Endodermal cell (in vitro differentiated cells): ENCODE measurements around the gene DDX10. TPM values are rescaled to one million over a fixed set of nuclear protein-coding genes. Genes with fewer than 3 reads are reported as not detected.

Experiments
- DNase-seq: peaks from one replicate; pipeline ENCODE4 v3.0.0-alpha.2; 2017
- H3K27ac ChIP-seq: 2 replicates; pipeline ENCODE4 v1.5.1; 2013; ENCODE audit warnings: mild to moderate bottlenecking, low read depth, low read length, moderate library complexity
- H3K27me3 ChIP-seq: 2 replicates; pipeline ENCODE4 v1.6.1; 2013; ENCODE audit warnings: mild to moderate bottlenecking, low read length, moderate library complexity; ENCODE audit not compliant: insufficient read depth, control insufficient read depth, poor library complexity, severe bottlenecking
- H3K36me3 ChIP-seq: 2 replicates; pipeline ENCODE4 v1.7.0; 2013; ENCODE audit warnings: mild to moderate bottlenecking, low read length, moderate library complexity; ENCODE audit not compliant: control insufficient read depth, insufficient read depth
- H3K4me1 ChIP-seq: one replicate; pipeline ENCODE4 v1.7.0; 2013; ENCODE audit warnings: low read length; ENCODE audit not compliant: control insufficient read depth, insufficient read depth
- H3K4me3 ChIP-seq: 2 replicates; pipeline ENCODE4 v1.5.1; 2013; ENCODE audit warnings: mild to moderate bottlenecking, low read length, moderate library complexity
- H3K9ac ChIP-seq: 2 replicates; pipeline ENCODE4 v1.6.1; 2013; ENCODE audit warnings: mild to moderate bottlenecking, low read length, moderate library complexity; ENCODE audit not compliant: poor library complexity, severe bottlenecking; ENCODE audit errors: extremely low read depth
- H3K9me3 ChIP-seq: 2 replicates; pipeline ENCODE4 v1.6.1; 2013; ENCODE audit warnings: mild to moderate bottlenecking, low read length, moderate library complexity; ENCODE audit not compliant: control insufficient read depth
- H3K27ac Mint-ChIP-seq: 2 replicates; pipeline ENCODE4 v1.8.0; 2020; ENCODE audit warnings: mixed read lengths
- H3K27me3 Mint-ChIP-seq: 2 replicates; pipeline ENCODE4 v1.8.0; 2021; ENCODE audit warnings: mild to moderate bottlenecking, mixed read lengths; ENCODE audit not compliant: insufficient read depth
- H3K36me3 Mint-ChIP-seq: 2 replicates; pipeline ENCODE4 v1.8.0; 2020; ENCODE audit warnings: low read depth, mixed read lengths
- H3K4me1 Mint-ChIP-seq: 2 replicates; pipeline ENCODE4 v1.8.0; 2020; ENCODE audit warnings: mixed read lengths
- H3K4me3 Mint-ChIP-seq: 2 replicates; pipeline ENCODE4 v1.8.0; 2020; ENCODE audit warnings: mild to moderate bottlenecking, moderate library complexity, mixed read lengths
- H3K9me3 Mint-ChIP-seq: 2 replicates; pipeline ENCODE4 v1.8.0; 2020; ENCODE audit warnings: mild to moderate bottlenecking, mixed read lengths
- WGBS, 2 experiments: methylation state at CpG; one replicate each; pipeline versions ENCODE4 v1.1.5 to v1.1.7; 2013; ENCODE audit warnings: missing lambda C conversion rate in 2 of 2, mixed read lengths in 1 of 2; ENCODE audit not compliant: insufficient coverage in 1 of 2, insufficient read length in 1 of 2; 5-methylcytosine and 5-hydroxymethylcytosine counted together
- total RNA-seq, 2 donors: library from RNA; stranded (reverse); fragmentation: NEBNext Ultra II Directional in 1 of 2; extraction: Animal tissue kit (Norgen Biotek cat#: 25700) in 1 of 2; gene quantifications; 2 replicates in 1 of 2; 3 replicates in 1 of 2; pipeline ENCODE4 v1.2.1, GENCODE V29; 2021
- TF ChIP-seq, protein P1 (sequence below): fragments of 200-600 bp; sonication (generic); conservative IDR thresholded peaks from 2 replicates; pipeline ENCODE4 v1.5.0; 2021; ENCODE audit warnings: antibody characterized with exemption, mild to moderate bottlenecking

Gene DDX10
- total RNA-seq, 2 donors from 2014 or later = 31.1 to 32.7 TPM

DNA sequence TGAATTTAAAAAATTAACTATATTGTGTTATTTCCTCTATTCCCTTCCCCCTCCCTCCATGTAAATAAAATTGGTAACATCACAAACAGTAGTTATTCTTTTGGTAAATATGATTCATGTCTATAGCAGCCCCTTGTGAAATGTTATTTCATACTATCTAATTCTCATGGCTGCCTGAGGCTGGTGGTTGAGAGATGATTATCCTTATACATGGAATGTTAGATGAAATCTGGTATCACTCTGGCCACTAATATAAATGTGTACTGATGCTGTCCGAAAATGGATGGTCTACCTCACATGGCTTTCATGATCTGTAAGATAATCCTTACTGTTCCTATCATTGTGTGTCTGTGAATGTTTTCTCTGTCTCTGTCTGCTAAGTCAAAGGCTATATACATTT, 46.3 kb upstream of the DDX10 start:
- Histone ChIP-seq H3K9ac (no peak overlapping the region), H3K9me3 (no peaks in the 10 kb centered on the region), H3K27me3 (no peaks in the 10 kb centered on the region), H3K4me3 (no peak overlapping the region), H3K4me1 (no peaks in the 10 kb centered on the region), H3K36me3 (no peaks in the 10 kb centered on the region), H3K27ac (no peak overlapping the region)
- Mint-ChIP-seq H3K27me3 (no peaks in the 10 kb centered on the region), H3K9me3 (no peaks in the 10 kb centered on the region), H3K36me3 (no peaks in the 10 kb centered on the region), H3K4me1 (peaks cover 10% of the 10 kb centered on the region), H3K4me3 (no peak overlapping the region), H3K27ac (no peak overlapping the region)
- DNase-seq = no peak
- WGBS, 2 experiments = 78 to 100% methylated on average over 1 of the region's 1 CpG
- TF ChIP-seq, protein P1, sequence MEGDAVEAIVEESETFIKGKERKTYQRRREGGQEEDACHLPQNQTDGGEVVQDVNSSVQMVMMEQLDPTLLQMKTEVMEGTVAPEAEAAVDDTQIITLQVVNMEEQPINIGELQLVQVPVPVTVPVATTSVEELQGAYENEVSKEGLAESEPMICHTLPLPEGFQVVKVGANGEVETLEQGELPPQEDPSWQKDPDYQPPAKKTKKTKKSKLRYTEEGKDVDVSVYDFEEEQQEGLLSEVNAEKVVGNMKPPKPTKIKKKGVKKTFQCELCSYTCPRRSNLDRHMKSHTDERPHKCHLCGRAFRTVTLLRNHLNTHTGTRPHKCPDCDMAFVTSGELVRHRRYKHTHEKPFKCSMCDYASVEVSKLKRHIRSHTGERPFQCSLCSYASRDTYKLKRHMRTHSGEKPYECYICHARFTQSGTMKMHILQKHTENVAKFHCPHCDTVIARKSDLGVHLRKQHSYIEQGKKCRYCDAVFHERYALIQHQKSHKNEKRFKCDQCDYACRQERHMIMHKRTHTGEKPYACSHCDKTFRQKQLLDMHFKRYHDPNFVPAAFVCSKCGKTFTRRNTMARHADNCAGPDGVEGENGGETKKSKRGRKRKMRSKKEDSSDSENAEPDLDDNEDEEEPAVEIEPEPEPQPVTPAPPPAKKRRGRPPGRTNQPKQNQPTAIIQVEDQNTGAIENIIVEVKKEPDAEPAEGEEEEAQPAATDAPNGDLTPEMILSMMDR = no peak

DNA sequence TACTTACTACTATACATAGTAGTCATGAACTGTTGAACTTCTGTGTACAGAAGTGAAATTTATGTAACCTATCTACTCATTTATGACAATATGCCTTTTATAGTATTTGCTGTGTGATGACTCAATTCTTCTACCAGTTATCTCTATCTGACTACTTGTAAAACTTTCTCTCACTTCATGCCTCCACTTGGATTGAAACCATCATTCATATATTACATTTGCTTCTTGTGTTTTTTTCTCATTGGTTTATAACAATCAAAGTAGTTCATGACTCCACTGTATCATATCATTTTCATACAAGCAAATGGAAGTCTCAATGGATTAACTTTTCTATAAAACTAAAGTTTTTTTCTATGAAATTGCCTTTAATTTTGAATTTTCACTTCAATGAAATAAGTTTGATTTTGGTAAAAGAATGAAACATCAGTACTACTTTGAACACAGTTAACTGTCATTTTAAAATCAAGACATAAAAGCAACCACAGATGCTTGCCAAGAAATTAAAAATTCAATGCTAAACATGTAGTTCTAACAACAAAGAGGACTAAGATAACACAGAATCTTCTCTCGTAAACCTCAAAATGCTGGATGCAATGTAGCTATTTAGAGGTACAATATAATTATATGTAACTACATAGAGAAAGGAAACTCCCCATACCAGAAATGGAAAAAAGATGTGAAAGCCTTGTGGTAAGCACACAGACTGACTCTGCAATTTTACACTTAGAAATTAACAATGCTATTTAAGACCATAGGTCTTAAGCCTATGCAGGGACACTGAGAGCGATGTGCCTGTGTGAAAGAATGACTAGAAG, 43.7 kb upstream of the DDX10 start:
- Histone ChIP-seq H3K4me3 (no peak overlapping the region), H3K4me1 (peaks cover 7% of the 10 kb centered on the region), H3K27ac (no peak overlapping the region), H3K36me3 (no peaks in the 10 kb centered on the region), H3K27me3 (no peaks in the 10 kb centered on the region), H3K9me3 (no peaks in the 10 kb centered on the region), H3K9ac (no peak overlapping the region)
- Mint-ChIP-seq H3K9me3 (peaks cover 3% of the 10 kb centered on the region), H3K27ac (no peak overlapping the region), H3K4me1 (peaks cover 26% of the 10 kb centered on the region), H3K27me3 (no peaks in the 10 kb centered on the region), H3K36me3 (no peaks in the 10 kb centered on the region), H3K4me3 (no peak overlapping the region)
- no peak for DNase-seq
- WGBS, 2 experiments = 86 to 100% methylated on average over 1 of the region's 2 CpGs
- TF ChIP-seq, protein P1 = no peak

GRCh38 chr11:108622341-108622740, 42.5 kb upstream of the DDX10 start:
- peaks cover 5% of the 10 kb centered on the region for H3K9me3 ChIP-seq
- H3K36me3 ChIP-seq = no peaks in the 10 kb centered on the region
- Mint-ChIP-seq H3K4me3 (no peak overlapping the region), H3K4me1 (peaks cover 21% of the 10 kb centered on the region), H3K27me3 (no peaks in the 10 kb centered on the region), H3K9me3 (peaks cover 4% of the 10 kb centered on the region), H3K36me3 (no peaks in the 10 kb centered on the region), H3K27ac (no peak overlapping the region)
- no peaks in the 10 kb centered on the region for H3K27me3 ChIP-seq
- H3K27ac ChIP-seq = no peak overlapping the region
- DNase-seq = no peak
- no peak overlapping the region for H3K4me3 ChIP-seq
- TF ChIP-seq, protein P1 = no peak
- WGBS, 2 experiments = 71% methylated on average over 1 of the region's 2 CpGs; no CpG with 5 or more reads in 1 of the 2 experiments
- H3K4me1 ChIP-seq = peaks cover 7% of the 10 kb centered on the region
- no peak overlapping the region for H3K9ac ChIP-seq
